ENCODE results near the gene IDNK. TPM values are rescaled to one million over a fixed set of nuclear protein-coding genes. Genes with fewer than 3 reads are reported as not detected.

Gene IDNK
- polyA plus RNA-seq: 7.5 and 10.2 TPM in 2 replicates

DNA sequence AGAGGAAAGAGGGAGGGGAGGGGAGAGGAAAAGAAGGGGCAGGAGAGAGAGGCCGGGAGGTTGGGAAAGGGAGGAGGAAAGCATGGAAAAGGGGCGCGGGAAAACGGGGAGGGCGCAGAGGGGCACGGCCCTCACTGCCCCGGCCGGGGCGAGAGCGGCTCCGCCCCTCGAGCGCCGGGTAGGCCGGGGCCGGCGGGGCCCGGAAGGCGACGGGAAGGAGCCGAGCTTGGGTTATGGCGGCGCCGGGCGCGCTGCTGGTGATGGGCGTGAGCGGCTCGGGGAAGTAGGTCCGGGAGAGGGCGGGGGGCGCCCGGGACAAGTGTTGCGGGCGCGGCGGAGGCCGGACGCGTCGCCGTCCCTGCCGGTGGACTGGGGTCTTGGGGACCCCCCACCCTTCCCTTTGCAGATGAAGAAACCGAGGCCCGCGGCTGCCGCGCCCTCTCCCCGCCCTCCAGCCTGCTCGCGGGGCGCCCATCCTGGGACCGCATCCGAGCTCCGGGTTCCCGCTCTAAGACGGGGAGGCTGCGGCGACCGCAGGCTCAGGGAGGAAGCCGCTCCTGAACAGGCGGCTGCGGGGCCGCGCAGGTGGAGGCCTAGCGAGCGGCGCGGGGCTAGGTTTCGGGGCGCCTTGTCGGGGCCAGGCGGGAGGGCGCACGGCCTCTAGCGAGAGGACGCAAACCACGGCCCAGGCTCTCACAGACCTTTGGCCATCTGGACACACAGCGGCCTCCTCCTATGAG is at the start of gene IDNK:
IDNK (plus strand) TSS at position 205 of the 740 bp plus-strand sequence; CDS start at position 234, 29 bp downstream.

Other genes with a start within 250 kb of the IDNK start
- 0.35 and 5.1 TPM in 2 replicates for gene FRMD3, start 84.7 kb upstream of the IDNK start, polyA plus RNA-seq
- gene UBQLN1, start 84.8 kb downstream of the IDNK start, polyA plus RNA-seq: 40.1 and 45.7 TPM in 2 replicates
- 6.0 and 12.4 TPM in 2 replicates for gene GKAP1, start 194.6 kb downstream of the IDNK start, polyA plus RNA-seq

Data from Purkinje cell (primary cell).